GM19351 (cell line): ENCODE results near the gene RPL22L1.
"Not testable (repeated sequence)": the region's sequence is repeated elsewhere in the genome, so short reads cannot be mapped to it uniquely, and the experiment has no call there.

Experiments
- ATAC-seq: cut with Tn5 transposase; IDR thresholded peaks from one replicate; pipeline ENCODE4 v1.9.1; 2021; ENCODE audit warnings: mild to moderate bottlenecking, moderate library complexity; ENCODE audit not compliant: unreplicated experiment

The RPL22L1 gene

DNA sequence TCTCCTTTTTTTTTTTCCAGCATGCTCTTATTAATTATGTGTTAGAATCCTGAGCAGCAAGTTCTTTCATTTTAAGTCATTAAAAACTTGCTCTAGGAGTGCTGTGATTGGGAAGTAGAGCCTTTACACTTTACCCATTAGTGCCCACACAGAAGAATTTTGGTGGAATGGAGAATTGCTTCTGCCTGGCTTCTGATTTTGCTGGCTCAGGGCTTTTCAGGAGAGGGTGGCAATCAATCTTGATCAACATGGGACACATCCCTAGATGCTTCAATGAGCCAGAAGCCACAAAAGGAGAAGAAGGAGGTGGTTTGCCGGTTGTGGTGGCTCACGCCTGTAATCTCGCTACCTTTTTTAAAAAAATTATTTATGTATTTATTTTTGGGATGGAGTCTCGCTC lies 39.4 kb downstream of the RPL22L1 start:
- no peak for ATAC-seq

- ATAC-seq: no peak
Observed at GRCh38 chr3:170829546-170830272, 40.3 kb downstream of the RPL22L1 start.

DNA sequence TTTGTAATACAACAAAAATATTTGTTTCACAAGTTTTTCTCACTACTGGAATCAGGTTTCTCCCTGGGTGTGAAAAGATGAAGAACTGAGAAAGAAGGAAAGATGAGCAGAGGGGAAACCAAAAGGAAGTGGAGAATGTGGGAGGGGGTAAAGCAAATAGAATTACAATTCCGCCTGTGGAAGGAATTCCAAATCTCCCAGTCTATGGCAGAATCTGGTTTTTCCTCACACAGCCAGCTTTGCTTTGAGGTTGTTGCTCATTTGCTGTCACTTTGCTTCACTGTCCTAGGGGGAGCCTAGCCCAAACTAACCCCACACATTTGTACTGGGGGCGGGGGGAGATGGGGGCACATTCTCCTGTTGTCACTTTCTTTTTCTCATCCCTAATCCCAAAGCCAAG lies 43.9 kb downstream of the RPL22L1 start:
- no peak for ATAC-seq

DNA sequence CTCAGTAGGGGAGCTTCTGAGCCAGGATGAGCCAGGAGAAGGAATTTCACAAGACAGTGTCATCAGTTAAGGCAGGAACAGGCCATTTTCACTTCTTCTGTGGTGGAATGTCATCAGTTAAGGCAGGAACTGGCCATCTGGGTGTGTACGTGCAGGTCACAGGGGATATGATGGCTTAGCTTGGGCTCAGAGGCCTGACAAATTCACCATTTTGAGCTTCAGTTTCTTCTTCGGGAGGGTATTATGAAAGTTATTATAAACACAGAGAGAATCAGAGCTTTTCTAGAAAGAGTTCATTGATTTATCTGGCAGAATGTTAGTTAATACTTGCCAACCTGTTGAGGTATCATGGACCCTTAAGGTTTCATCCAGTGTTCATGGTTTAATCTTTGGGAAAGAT lies 46.4 kb downstream of the RPL22L1 start:
- ATAC-seq: not testable (repeated sequence)

GRCh38 chr3:170818325-170818724 lies 51.7 kb downstream of the RPL22L1 start:
- not testable (repeated sequence) for ATAC-seq

DNA sequence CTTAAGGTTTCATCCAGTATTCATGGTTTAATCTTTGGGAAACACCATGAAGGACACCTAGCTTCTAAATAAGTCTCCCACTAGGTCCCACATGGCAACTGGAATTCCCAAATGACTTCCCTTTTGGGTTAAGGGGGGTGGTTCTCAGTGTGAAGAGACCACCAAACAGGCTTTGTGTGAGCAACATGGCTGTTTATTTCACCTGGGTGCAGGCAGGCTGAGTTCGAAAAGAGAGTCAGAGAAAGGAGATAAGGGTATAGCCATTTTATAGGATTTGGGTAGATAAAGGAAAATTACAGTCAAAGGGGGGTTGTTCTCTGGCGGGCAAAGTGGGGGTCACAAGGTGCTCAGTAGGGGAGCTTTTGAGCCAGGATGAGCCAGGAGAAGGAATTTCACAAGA lies 52.5 kb downstream of the RPL22L1 start:
- ATAC-seq: not testable (repeated sequence)

GRCh38 chr3:170816841-170817240 lies 53.2 kb downstream of the RPL22L1 start:
- ATAC-seq: no peak

DNA sequence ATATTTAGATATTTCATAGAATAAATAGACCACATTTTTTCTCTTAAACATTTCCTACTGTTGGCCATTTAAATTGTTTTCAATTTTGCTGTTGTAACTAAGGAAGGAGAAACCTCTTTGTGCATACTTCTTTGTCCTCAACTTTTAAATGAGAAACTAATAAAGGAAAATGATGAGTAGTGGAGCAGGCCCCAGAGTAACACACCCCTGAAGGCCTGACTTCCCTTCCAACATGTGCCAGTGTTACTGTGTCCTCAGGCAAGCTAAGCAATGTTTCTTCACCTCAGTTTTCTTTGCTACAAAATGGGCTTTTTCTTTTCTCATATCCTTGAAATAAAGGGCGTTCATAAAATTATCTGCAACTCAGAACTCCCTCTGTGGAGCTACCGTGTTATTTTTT lies 53.7 kb downstream of the RPL22L1 start:
- ATAC-seq: no peak

GRCh38 chr3:170815936-170816335 lies 54.1 kb downstream of the RPL22L1 start:
- ATAC-seq: no peak

GRCh38 chr3:170815340-170815739 lies 54.7 kb downstream of the RPL22L1 start:
- no peak for ATAC-seq
